ENCODE results near the gene INTS3. TPM values are rescaled to one million over a fixed set of nuclear protein-coding genes. Genes with fewer than 3 reads are reported as not detected.

The INTS3 gene
- total and polyA plus RNA-seq, 9 of the 15 experiments (the other 6 are each of a cell fraction or from before 2014, with no cell fraction given), result 6.3 to 24.1 (median 14.3) TPM

DNA sequence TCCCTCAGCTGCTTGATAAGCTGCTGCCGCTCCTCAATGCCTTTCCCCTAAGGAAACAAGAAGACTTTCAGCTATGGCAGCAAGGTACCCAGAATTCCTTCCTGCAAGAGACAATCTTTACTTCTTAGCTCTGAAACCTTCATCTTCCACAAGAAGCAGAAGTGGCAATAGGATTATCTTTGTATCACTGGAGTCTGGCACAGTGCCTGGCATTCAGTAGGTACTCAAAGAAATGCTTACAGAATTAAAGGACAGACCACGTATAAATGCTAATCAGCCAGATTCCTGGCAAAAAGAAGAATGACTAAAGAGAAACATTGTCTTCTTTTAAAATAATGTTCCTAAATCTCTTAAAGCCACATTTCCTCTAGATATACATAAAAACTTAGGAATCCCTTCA is 91.0 kb downstream of the INTS3 start:
- DNase-seq (ENCODE audit: extremely low read depth in 1 of 4, low spot score in 3 of 4) (no peak), ATAC-seq (no peak), FAIRE-seq (no peak)
- CTCF ChIA-PET (ENCODE audit: low intra/inter-chr PET ratio), result no interaction called here
- no peaks in the 10 kb centered on the region for H3K79me2 ChIP-seq (ENCODE audit: control insufficient read depth, insufficient read depth, low read length)
- H3K27me3 ChIP-seq (ENCODE audit: control insufficient read depth in 2 of 2, insufficient read depth in 2 of 2, low read length in 2 of 2), result no peaks in the 10 kb centered on the region
- in situ Hi-C loops (cut with MboI) (no loop called here), intact Hi-C loops (cut with micrococcal nuclease) (no loop called here)
- no peak overlapping the region for H3K4me3 ChIP-seq
- peaks cover 58% of the 10 kb centered on the region for H3K36me3 ChIP-seq (ENCODE audit: control insufficient read depth, insufficient read depth, low read length)
- BruUV-seq (replicated peaks), result no TSS peak
- H2AFZ ChIP-seq (ENCODE audit: low read depth, low read length), result no peak overlapping the region
- H3K27ac ChIP-seq (ENCODE audit: extremely low read depth, low read depth, low read length), result no peak overlapping the region
- H3K9me1 ChIP-seq (ENCODE audit: control insufficient read depth, insufficient read depth, low read length), result no peaks in the 10 kb centered on the region
- H4K20me1 ChIP-seq (replicated peaks; ENCODE audit: control insufficient read depth, insufficient read depth, low read length), result no peaks in the 10 kb centered on the region
- H3K4me1 ChIP-seq (replicated peaks in 1 of 2; ENCODE audit: control insufficient read depth in 2 of 2, insufficient read depth in 2 of 2, low read length in 2 of 2), result no peaks in the 10 kb centered on the region
- TF ChIP-seq, protein P1, sequence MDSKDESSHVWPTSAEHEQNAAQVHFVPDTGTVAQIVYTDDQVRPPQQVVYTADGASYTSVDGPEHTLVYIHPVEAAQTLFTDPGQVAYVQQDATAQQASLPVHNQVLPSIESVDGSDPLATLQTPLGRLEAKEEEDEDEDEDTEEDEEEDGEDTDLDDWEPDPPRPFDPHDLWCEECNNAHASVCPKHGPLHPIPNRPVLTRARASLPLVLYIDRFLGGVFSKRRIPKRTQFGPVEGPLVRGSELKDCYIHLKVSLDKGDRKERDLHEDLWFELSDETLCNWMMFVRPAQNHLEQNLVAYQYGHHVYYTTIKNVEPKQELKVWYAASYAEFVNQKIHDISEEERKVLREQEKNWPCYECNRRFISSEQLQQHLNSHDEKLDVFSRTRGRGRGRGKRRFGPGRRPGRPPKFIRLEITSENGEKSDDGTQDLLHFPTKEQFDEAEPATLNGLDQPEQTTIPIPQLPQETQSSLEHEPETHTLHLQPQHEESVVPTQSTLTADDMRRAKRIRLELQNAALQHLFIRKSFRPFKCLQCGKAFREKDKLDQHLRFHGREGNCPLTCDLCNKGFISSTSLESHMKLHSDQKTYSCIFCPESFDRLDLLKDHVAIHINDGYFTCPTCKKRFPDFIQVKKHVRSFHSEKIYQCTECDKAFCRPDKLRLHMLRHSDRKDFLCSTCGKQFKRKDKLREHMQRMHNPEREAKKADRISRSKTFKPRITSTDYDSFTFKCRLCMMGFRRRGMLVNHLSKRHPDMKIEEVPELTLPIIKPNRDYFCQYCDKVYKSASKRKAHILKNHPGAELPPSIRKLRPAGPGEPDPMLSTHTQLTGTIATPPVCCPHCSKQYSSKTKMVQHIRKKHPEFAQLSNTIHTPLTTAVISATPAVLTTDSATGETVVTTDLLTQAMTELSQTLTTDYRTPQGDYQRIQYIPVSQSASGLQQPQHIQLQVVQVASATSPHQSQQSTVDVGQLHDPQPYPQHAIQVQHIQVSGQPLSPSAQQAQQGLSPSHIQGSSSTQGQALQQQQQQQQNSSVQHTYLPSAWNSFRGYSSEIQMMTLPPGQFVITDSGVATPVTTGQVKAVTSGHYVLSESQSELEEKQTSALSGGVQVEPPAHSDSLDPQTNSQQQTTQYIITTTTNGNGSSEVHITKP (IDR thresholded peaks at IDR 0.05; ENCODE audit: partially characterized antibody), result no peak
- TF ChIP-seq KDM4B (IDR thresholded peaks at IDR 0.05; ENCODE audit: borderline replicate concordance in 2 of 2, low read depth in 1 of 2) (no peak), ZNF77 (CRISPR knock-in tag; IDR thresholded peaks at IDR 0.05) (no peak), ZEB2 (IDR thresholded peaks at IDR 0.05) (no peak), ZNF584 (CRISPR knock-in tag; IDR thresholded peaks at IDR 0.05; ENCODE audit: low read depth) (no peak)
- no peak overlapping the region for H3K4me2 ChIP-seq (ENCODE audit: insufficient read depth, low read length)
- POLR2A ChIA-PET, result interaction anchor here (1.0 to 2.2 kb wide), 2 partner anchors 8 to 171 kb away, joined by 3 to 7 read pairs; partner anchors contain the start of gene RPS27
- H3K9me3 ChIP-seq (replicated peaks; ENCODE audit: control insufficient read depth, insufficient read depth, low read depth, low read length), result no peaks in the 10 kb centered on the region
- no peak overlapping the region for H3K9ac ChIP-seq (ENCODE audit: insufficient read depth in 1 of 2, low read depth in 2 of 2, low read length in 2 of 2)
- 82% methylated on average over 2 of the region's 2 CpGs for WGBS (ENCODE audit: insufficient coverage, low coverage, missing lambda C conversion rate)

Small RNA genes within 50 kb of the gene (microRNA-seq; reads per million reads assigned to microRNA genes)
- not detected for gene MIR8083 (ENCODE audit: borderline microRNAs expressed)

Small RNA genes within 50 kb of the gene (small RNA-seq; reads per million reads assigned to genes)
- gene MIR8083 (not detected), gene RF00019 (not detected), gene RN7SL372P (not detected)

Other genes with a start within 250 kb of the INTS3 start
Only the 7 nearest of the 20 such genes appear.
- 48.8 and 58.0 TPM in 2 replicates for gene S100A13, start 100.5 kb upstream of the INTS3 start, total RNA-seq (2014; rRNA removed)
- gene S100A13, start 100.5 kb upstream of the INTS3 start, total RNA-seq (2014; rRNA removed; fragmentation: Illumina TruSeq; extraction: Trizol), result 45.6 and 53.8 TPM in 2 replicates
- 46.5 and 49.2 TPM in 2 replicates for gene S100A13, start 100.5 kb upstream of the INTS3 start, total RNA-seq (2015; rRNA removed; fragmentation: Illumina TruSeq; extraction: Trizol)
- gene S100A13, start 100.5 kb upstream of the INTS3 start, total RNA-seq (2021), result 41.9 and 43.3 TPM in 2 replicates
- 82.1 and 112 TPM in 2 replicates for gene S100A13, start 100.5 kb upstream of the INTS3 start, polyA plus RNA-seq (2011; rRNA removed)
- 46.5 and 51.4 TPM in 2 replicates for gene S100A13, start 100.5 kb upstream of the INTS3 start, polyA plus RNA-seq (2014; fragmentation: Illumina TruSeq; extraction: Trizol)
- gene S100A13, start 100.5 kb upstream of the INTS3 start, polyA plus RNA-seq (2014; fragmentation: Nextera tagmentation; extraction: Ambion mirVana), result 100 to 1,000 TPM; 128 to 129 TPM
- 101 and 114 TPM in 2 replicates for gene S100A13, start 100.5 kb upstream of the INTS3 start, polyA plus RNA-seq (2014; rRNA removed)
- gene S100A1, start 99.6 kb upstream of the INTS3 start, total RNA-seq (2014; rRNA removed), result 16.1 and 22.4 TPM in 2 replicates
- 4.6 and 5.7 TPM in 2 replicates for gene S100A1, start 99.6 kb upstream of the INTS3 start, total RNA-seq (2014; rRNA removed; fragmentation: Illumina TruSeq; extraction: Trizol)
- gene S100A1, start 99.6 kb upstream of the INTS3 start, total RNA-seq (2015; rRNA removed; fragmentation: Illumina TruSeq; extraction: Trizol), result 7.9 TPM in 2 replicates
- 12.7 and 14.1 TPM in 2 replicates for gene S100A1, start 99.6 kb upstream of the INTS3 start, total RNA-seq (2021)
- 27.3 and 30.1 TPM in 2 replicates for gene S100A1, start 99.6 kb upstream of the INTS3 start, polyA plus RNA-seq (2011; rRNA removed)
- 14.4 and 15.0 TPM in 2 replicates for gene S100A1, start 99.6 kb upstream of the INTS3 start, polyA plus RNA-seq (2014; fragmentation: Illumina TruSeq; extraction: Trizol)
- gene S100A1, start 99.6 kb upstream of the INTS3 start, polyA plus RNA-seq (2014; fragmentation: Nextera tagmentation; extraction: Ambion mirVana), result under 1 TPM; 0.44 to 0.53 TPM
- gene S100A1, start 99.6 kb upstream of the INTS3 start, polyA plus RNA-seq (2014; rRNA removed), result 24.4 and 27.1 TPM in 2 replicates
- gene CHTOP, start 94.0 kb upstream of the INTS3 start, total RNA-seq (2014; rRNA removed), result 60.8 and 75.6 TPM in 2 replicates
- 53.0 and 54.8 TPM in 2 replicates for gene CHTOP, start 94.0 kb upstream of the INTS3 start, total RNA-seq (2014; rRNA removed; fragmentation: Illumina TruSeq; extraction: Trizol)
- gene CHTOP, start 94.0 kb upstream of the INTS3 start, total RNA-seq (2015; rRNA removed; fragmentation: Illumina TruSeq; extraction: Trizol), result 57.2 and 60.4 TPM in 2 replicates
- 79.2 and 79.6 TPM in 2 replicates for gene CHTOP, start 94.0 kb upstream of the INTS3 start, total RNA-seq (2021)
- 82.7 and 91.8 TPM in 2 replicates for gene CHTOP, start 94.0 kb upstream of the INTS3 start, polyA plus RNA-seq (2011; rRNA removed)
- 68.2 and 68.3 TPM in 2 replicates for gene CHTOP, start 94.0 kb upstream of the INTS3 start, polyA plus RNA-seq (2014; fragmentation: Illumina TruSeq; extraction: Trizol)
- gene CHTOP, start 94.0 kb upstream of the INTS3 start, polyA plus RNA-seq (2014; fragmentation: Nextera tagmentation; extraction: Ambion mirVana), result 10 to 100 TPM; 10.2 to 10.3 TPM
- gene CHTOP, start 94.0 kb upstream of the INTS3 start, polyA plus RNA-seq (2014; rRNA removed), result 87.8 and 94.0 TPM in 2 replicates
- 36.0 and 36.7 TPM in 2 replicates for gene SNAPIN, start 69.3 kb upstream of the INTS3 start, total RNA-seq (2014; rRNA removed)
- 26.5 and 27.8 TPM in 2 replicates for gene SNAPIN, start 69.3 kb upstream of the INTS3 start, total RNA-seq (2014; rRNA removed; fragmentation: Illumina TruSeq; extraction: Trizol)
- gene SNAPIN, start 69.3 kb upstream of the INTS3 start, total RNA-seq (2015; rRNA removed; fragmentation: Illumina TruSeq; extraction: Trizol), result 31.3 and 32.3 TPM in 2 replicates
- 24.6 and 26.6 TPM in 2 replicates for gene SNAPIN, start 69.3 kb upstream of the INTS3 start, total RNA-seq (2021)
- gene SNAPIN, start 69.3 kb upstream of the INTS3 start, polyA plus RNA-seq (2011; rRNA removed), result 32.8 and 36.8 TPM in 2 replicates
- gene SNAPIN, start 69.3 kb upstream of the INTS3 start, polyA plus RNA-seq (2014; fragmentation: Illumina TruSeq; extraction: Trizol), result 33.5 and 42.4 TPM in 2 replicates
- gene SNAPIN, start 69.3 kb upstream of the INTS3 start, polyA plus RNA-seq (2014; fragmentation: Nextera tagmentation; extraction: Ambion mirVana), result 10 to 100 TPM; 11.2 to 15.8 TPM
- gene SNAPIN, start 69.3 kb upstream of the INTS3 start, polyA plus RNA-seq (2014; rRNA removed), result 42.4 and 43.9 TPM in 2 replicates
- 282 and 331 TPM in 2 replicates for gene ILF2, start 57.1 kb upstream of the INTS3 start, total RNA-seq (2014; rRNA removed)
- 474 and 498 TPM in 2 replicates for gene ILF2, start 57.1 kb upstream of the INTS3 start, total RNA-seq (2014; rRNA removed; fragmentation: Illumina TruSeq; extraction: Trizol)
- gene ILF2, start 57.1 kb upstream of the INTS3 start, total RNA-seq (2015; rRNA removed; fragmentation: Illumina TruSeq; extraction: Trizol), result 482 and 491 TPM in 2 replicates
- gene ILF2, start 57.1 kb upstream of the INTS3 start, total RNA-seq (2021), result 313 and 315 TPM in 2 replicates
- gene ILF2, start 57.1 kb upstream of the INTS3 start, polyA plus RNA-seq (2011; rRNA removed), result 632 and 726 TPM in 2 replicates
- 544 and 664 TPM in 2 replicates for gene ILF2, start 57.1 kb upstream of the INTS3 start, polyA plus RNA-seq (2014; fragmentation: Illumina TruSeq; extraction: Trizol)
- gene ILF2, start 57.1 kb upstream of the INTS3 start, polyA plus RNA-seq (2014; fragmentation: Nextera tagmentation; extraction: Ambion mirVana), result 100 to 1,000 TPM; 459 to 642 TPM
- gene ILF2, start 57.1 kb upstream of the INTS3 start, polyA plus RNA-seq (2014; rRNA removed), result 305 and 356 TPM in 2 replicates
- gene NPR1, start 49.4 kb upstream of the INTS3 start, total RNA-seq (2014; rRNA removed), result 0.05 TPM in 1 of 2 replicates, not detected in the other
- not detected in 2 replicates for gene NPR1, start 49.4 kb upstream of the INTS3 start, total RNA-seq (2014; rRNA removed; fragmentation: Illumina TruSeq; extraction: Trizol)
- gene NPR1, start 49.4 kb upstream of the INTS3 start, total RNA-seq (2015; rRNA removed; fragmentation: Illumina TruSeq; extraction: Trizol), result not detected in 2 replicates
- 0.04 and 0.16 TPM in 2 replicates for gene NPR1, start 49.4 kb upstream of the INTS3 start, total RNA-seq (2021)
- 0.06 TPM in 1 of 2 replicates, not detected in the other for gene NPR1, start 49.4 kb upstream of the INTS3 start, polyA plus RNA-seq (2011; rRNA removed)
- gene NPR1, start 49.4 kb upstream of the INTS3 start, polyA plus RNA-seq (2014; fragmentation: Illumina TruSeq; extraction: Trizol), result not detected in 2 replicates
- not detected for gene NPR1, start 49.4 kb upstream of the INTS3 start, polyA plus RNA-seq (2014; fragmentation: Nextera tagmentation; extraction: Ambion mirVana)
- gene NPR1, start 49.4 kb upstream of the INTS3 start, polyA plus RNA-seq (2014; rRNA removed), result not detected in 2 replicates
- gene SLC27A3, start 47.4 kb downstream of the INTS3 start, total RNA-seq (2014; rRNA removed), result 1.2 and 4.0 TPM in 2 replicates
- gene SLC27A3, start 47.4 kb downstream of the INTS3 start, total RNA-seq (2014; rRNA removed; fragmentation: Illumina TruSeq; extraction: Trizol), result 1.6 and 2.6 TPM in 2 replicates
- gene SLC27A3, start 47.4 kb downstream of the INTS3 start, total RNA-seq (2015; rRNA removed; fragmentation: Illumina TruSeq; extraction: Trizol), result 2.1 and 3.0 TPM in 2 replicates
- 2.8 and 3.6 TPM in 2 replicates for gene SLC27A3, start 47.4 kb downstream of the INTS3 start, total RNA-seq (2021)
- 4.1 and 4.3 TPM in 2 replicates for gene SLC27A3, start 47.4 kb downstream of the INTS3 start, polyA plus RNA-seq (2011; rRNA removed)
- gene SLC27A3, start 47.4 kb downstream of the INTS3 start, polyA plus RNA-seq (2014; fragmentation: Illumina TruSeq; extraction: Trizol), result 4.7 and 4.9 TPM in 2 replicates
- under 1 TPM; 0.57 to 0.79 TPM for gene SLC27A3, start 47.4 kb downstream of the INTS3 start, polyA plus RNA-seq (2014; fragmentation: Nextera tagmentation; extraction: Ambion mirVana)
- 4.3 and 5.2 TPM in 2 replicates for gene SLC27A3, start 47.4 kb downstream of the INTS3 start, polyA plus RNA-seq (2014; rRNA removed)

All from K562 (cell line).